CD8-positive, alpha-beta memory T cell (primary cell): ENCODE measurements around the gene RUNDC3A. TPM values are rescaled to one million over a fixed set of nuclear protein-coding genes. Genes with fewer than 3 reads are reported as not detected.
"Not testable (repeated sequence)": the region's sequence is repeated elsewhere in the genome, so short reads cannot be mapped to it uniquely, and the experiment has no call there.

Source experiments
- CTCF ChIA-PET: fragments of 350-600 bp; sonication (Branson Sonifier 250); formaldehyde crosslinking; loops from one replicate; lab custom pipeline; 2021; ENCODE audit warnings: antibody characterized with exemption; lab: Charles Lee
- POLR2A ChIA-PET: fragments of 350-600 bp; sonication (Branson Sonifier 250); formaldehyde crosslinking; loops from one replicate; lab custom pipeline; 2021; ENCODE audit warnings: antibody characterized with exemption; lab: Charles Lee
- DNase-seq, 5 donors: peaks; one replicate each; pipeline versions ENCODE4 v3.0.0 to v3.0.0-alpha.2; 2020 to 2022; ENCODE audit warnings: mixed read lengths in 1 of 5
- H3K27ac ChIP-seq: one replicate; pipeline ENCODE4 v1.7.0; 2013; ENCODE audit warnings: low read depth, mild to moderate bottlenecking, low read length, moderate library complexity
- H3K27me3 ChIP-seq: 2 replicates; pipeline ENCODE4 v1.7.0; 2013; ENCODE audit warnings: low read length, mild to moderate bottlenecking; ENCODE audit not compliant: insufficient read depth, poor library complexity, severe bottlenecking
- H3K36me3 ChIP-seq: 2 replicates; pipeline ENCODE4 v1.7.0; 2013; ENCODE audit warnings: mild to moderate bottlenecking, low read length, moderate library complexity; ENCODE audit not compliant: insufficient read depth
- H3K4me1 ChIP-seq: 2 replicates; pipeline ENCODE4 v1.7.0; 2013; ENCODE audit warnings: mild to moderate bottlenecking, low read length, moderate library complexity; ENCODE audit not compliant: insufficient read depth
- H3K4me3 ChIP-seq: 2 replicates; pipeline ENCODE4 v1.7.0; 2013; ENCODE audit warnings: mild to moderate bottlenecking, low read length
- H3K9me3 ChIP-seq: 2 replicates; pipeline ENCODE4 v1.7.0; 2013; ENCODE audit warnings: mild to moderate bottlenecking, low read length
- H3K27ac Mint-ChIP-seq, 8 donors: one replicate each; pipeline ENCODE4 v1.8.0; 2020 to 2021; ENCODE audit warnings: mixed read lengths in 8 of 8, mild to moderate bottlenecking in 6 of 8, inconsistent platforms in 3 of 8, moderate library complexity in 3 of 8
- H3K27me3 Mint-ChIP-seq, 2 donors: one replicate each; pipeline ENCODE4 v1.8.0; 2020 to 2021; ENCODE audit warnings: mixed read lengths in 2 of 2, mild to moderate bottlenecking in 1 of 2, moderate library complexity in 1 of 2
- H3K36me3 Mint-ChIP-seq, 3 donors: one replicate each; pipeline ENCODE4 v1.8.0; 2020 to 2021; ENCODE audit warnings: mixed read lengths in 3 of 3, inconsistent platforms in 1 of 3, mild to moderate bottlenecking in 1 of 3
- H3K4me1 Mint-ChIP-seq, 3 donors: one replicate each; pipeline ENCODE4 v1.8.0; 2020 to 2021; ENCODE audit warnings: mixed read lengths in 3 of 3, inconsistent platforms in 1 of 3, mild to moderate bottlenecking in 1 of 3
- H3K4me3 Mint-ChIP-seq, 7 donors: one replicate each; pipeline ENCODE4 v1.8.0; 2020 to 2021; ENCODE audit warnings: mixed read lengths in 7 of 7, mild to moderate bottlenecking in 6 of 7, moderate library complexity in 4 of 7, inconsistent platforms in 2 of 7
- H3K9me3 Mint-ChIP-seq, 5 donors: one replicate each; pipeline ENCODE4 v1.8.0; 2020 to 2022; ENCODE audit warnings: mixed read lengths in 5 of 5, mild to moderate bottlenecking in 3 of 5, moderate library complexity in 2 of 5, inconsistent platforms in 1 of 5
- polyA plus RNA-seq: library from polyadenylated mRNA; unstranded; fragments of 300-500 nt; fragmentation: Illumina TruSeq; gene quantifications from one replicate; pipeline ENCODE4 v1.2.3, GENCODE V29; 2021
- total RNA-seq, 2 experiments: library from RNA; stranded (reverse); gene quantifications; one replicate each; pipeline ENCODE4 v1.2.3, GENCODE V29; 2021

Gene RUNDC3A
- total and polyA plus RNA-seq, 3 experiments from 2014 or later: not detected

DNA sequence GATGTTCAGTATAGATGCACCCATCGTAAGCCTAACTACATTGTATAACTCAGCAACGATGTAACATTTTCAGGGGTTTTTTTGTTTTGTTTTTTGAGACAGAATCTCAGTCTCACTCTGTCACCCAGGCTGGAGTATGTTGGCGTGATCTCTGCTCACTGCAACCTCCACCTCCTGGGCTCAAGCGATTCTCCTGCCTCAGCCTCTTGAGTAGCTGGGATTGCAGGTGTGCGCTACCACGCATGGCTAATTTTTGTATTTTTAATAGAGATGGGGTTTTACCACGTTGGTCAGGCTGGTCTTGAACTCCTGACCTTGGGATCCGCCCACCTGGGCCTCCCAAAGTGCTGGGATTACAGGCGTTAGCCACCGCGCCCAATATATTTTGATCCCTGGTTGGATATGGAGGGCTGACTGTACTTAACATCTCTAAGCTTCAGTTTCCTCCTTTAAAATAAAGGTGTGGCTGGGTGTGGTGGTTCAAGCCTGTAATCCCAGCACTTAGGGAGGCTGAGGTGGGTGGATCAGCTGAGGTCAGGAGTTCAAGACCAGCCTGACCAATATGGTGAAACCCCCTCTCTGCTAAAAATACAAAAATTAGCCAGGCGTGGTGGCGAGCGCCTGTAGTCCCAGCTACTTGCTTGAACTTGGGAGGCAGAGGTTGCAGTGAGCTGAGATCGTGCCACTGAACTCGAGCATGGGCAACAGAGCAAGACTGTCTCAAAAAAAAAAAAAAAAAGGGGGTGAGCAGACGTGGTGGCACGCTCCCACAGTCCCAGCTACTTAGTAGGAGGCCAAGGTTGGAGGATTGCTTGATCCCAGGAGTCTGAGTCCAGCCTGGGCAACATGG is 39.0 kb downstream of the RUNDC3A start:
- H3K36me3 Mint-ChIP-seq, H3K36me3 ChIP-seq, H3K4me3 ChIP-seq, POLR2A ChIA-PET, H3K9me3 Mint-ChIP-seq, H3K27ac ChIP-seq, H3K27me3 ChIP-seq, DNase-seq, H3K27ac Mint-ChIP-seq, H3K9me3 ChIP-seq, H3K27me3 Mint-ChIP-seq: not testable (repeated sequence)
- CTCF ChIA-PET: interaction anchor here (0.9 to 2.0 kb wide), 2 partner anchors 16 to 137 kb away, joined by 3 to 8 read pairs; partner anchors contain the start of gene FAM171A2
- H3K4me1 ChIP-seq: peaks cover 10% of the 10 kb centered on the region
- H3K4me3 Mint-ChIP-seq: peak overlapping the region in 1 of 7 donors; percentile 57
- peaks cover 20 to 33% (median 23%) of the 10 kb centered on the region in 3 donors for H3K4me1 Mint-ChIP-seq

DNA sequence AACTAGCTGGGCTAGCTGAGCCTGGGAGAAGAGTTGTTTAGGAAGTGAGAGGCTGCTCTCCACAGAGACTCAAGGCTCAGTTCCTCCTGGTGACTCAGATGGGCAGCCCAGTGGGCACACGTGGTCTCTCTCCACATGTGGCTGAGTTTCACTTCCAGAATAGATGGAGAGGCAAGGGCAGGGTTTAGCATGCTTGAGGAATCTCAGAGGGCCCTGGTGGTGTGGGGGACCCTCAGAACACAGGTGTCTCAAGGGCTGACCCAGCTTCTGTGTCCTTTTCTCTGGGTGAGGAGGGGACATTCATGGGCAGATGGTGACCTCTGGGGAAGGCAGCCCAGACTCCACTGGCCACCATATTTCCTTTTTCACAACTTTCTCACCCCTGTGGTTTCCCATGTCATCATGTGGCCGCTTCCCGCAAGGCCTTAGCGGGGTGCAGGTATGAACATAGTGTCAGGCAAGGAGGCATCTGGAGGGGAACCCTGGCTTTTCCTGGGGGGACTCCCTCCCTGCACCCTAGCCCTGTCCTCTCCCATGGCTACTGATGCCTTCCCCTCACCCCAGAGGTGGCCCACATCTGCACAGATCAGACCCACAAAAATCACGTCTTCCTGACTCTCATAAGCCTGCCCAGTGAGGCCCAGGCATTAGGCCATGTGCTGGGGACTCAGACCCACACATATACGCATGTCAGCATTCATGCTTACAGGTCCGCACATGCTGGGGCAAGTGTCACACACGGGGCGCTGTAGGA is 40.0 kb downstream of the RUNDC3A start:
- no peaks in the 10 kb centered on the region for H3K27me3 ChIP-seq
- H3K36me3 ChIP-seq: no peaks in the 10 kb centered on the region
- no peak for DNase-seq
- no peak overlapping the region for H3K4me3 ChIP-seq
- CTCF ChIA-PET: interaction anchor here (2.0 kb wide), 1 partner anchor 138 kb away, joined by 8 read pairs; no protein-coding TSS in a partner anchor
- no peak overlapping the region for H3K27ac ChIP-seq
- Mint-ChIP-seq H3K27ac (peak overlapping the region in 3 of 8 donors; percentile 38 to 73 (median 70)), H3K27me3 (peaks cover 5% of the 10 kb centered on the region in 2 donors), H3K4me3 (peak overlapping the region in 1 of 7 donors; percentile 55), H3K36me3 (peaks cover 0 to 10% (median 0%) of the 10 kb centered on the region in 3 donors), H3K9me3 (no peaks in the 10 kb centered on the region), H3K4me1 (peaks cover 23 to 38% (median 25%) of the 10 kb centered on the region in 3 donors)
- no peaks in the 10 kb centered on the region for H3K9me3 ChIP-seq
- POLR2A ChIA-PET: no interaction called here
- H3K4me1 ChIP-seq: peaks cover 14% of the 10 kb centered on the region

DNA sequence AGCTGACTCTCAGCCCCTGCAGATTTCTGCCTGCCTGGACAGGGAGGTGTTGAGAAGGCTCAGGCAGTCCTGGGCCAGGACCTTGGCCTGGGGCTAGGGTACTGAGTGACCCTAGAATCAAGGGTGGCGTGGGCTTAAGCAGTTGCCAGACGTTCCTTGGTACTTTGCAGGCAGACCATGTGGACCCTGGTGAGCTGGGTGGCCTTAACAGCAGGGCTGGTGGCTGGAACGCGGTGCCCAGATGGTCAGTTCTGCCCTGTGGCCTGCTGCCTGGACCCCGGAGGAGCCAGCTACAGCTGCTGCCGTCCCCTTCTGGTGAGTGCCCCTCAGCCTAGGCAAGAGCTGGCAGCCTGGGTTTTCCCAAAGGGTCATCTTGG is 40.6 kb downstream of the RUNDC3A start:
- Mint-ChIP-seq H3K4me1 (peaks cover 23 to 38% (median 25%) of the 10 kb centered on the region in 3 donors), H3K27me3 (peaks cover 0 to 2% of the 10 kb centered on the region in 2 donors), H3K9me3 (no peaks in the 10 kb centered on the region), H3K4me3 (peak overlapping the region in 1 of 7 donors; percentile 55), H3K27ac (no peak overlapping the region), H3K36me3 (peaks cover 0 to 10% (median 0%) of the 10 kb centered on the region in 3 donors)
- no peak for DNase-seq
- no peaks in the 10 kb centered on the region for H3K9me3 ChIP-seq
- H3K36me3 ChIP-seq: no peaks in the 10 kb centered on the region
- ChIA-PET CTCF (interaction anchor here (2.0 to 6.7 kb wide), 3 partner anchors 12 to 139 kb away, joined by 8 to 54 read pairs (median 31); partner anchors contain the start of gene FAM171A2), POLR2A (no interaction called here)
- peaks cover 14% of the 10 kb centered on the region for H3K4me1 ChIP-seq
- H3K4me3 ChIP-seq: no peak overlapping the region
- H3K27ac ChIP-seq: no peak overlapping the region
- no peaks in the 10 kb centered on the region for H3K27me3 ChIP-seq

DNA sequence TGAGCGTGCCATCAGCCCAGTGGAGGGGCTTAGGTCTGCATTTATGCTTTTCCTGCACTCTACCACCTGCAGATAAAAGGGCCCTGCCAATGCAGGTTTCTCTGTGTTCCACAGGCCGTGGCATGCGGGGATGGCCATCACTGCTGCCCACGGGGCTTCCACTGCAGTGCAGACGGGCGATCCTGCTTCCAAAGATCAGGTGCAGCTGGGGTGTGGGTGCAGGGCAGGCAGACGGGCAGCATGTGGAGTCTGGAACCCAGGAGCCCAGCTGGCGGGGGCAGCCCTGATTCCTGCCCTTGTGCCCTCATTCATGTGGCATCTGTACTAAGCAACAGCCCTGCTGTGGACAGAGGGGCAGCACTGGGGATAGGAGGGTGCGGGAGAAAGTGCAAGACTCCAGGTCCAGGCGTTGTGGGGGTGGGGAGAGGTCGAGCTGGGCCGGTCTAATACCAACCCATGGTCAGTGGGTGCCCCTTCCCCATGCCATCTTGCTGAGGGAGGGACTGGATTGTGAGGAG is 41.2 kb downstream of the RUNDC3A start:
- H3K9me3 ChIP-seq: no peaks in the 10 kb centered on the region
- Mint-ChIP-seq H3K27me3 (no peaks in the 10 kb centered on the region), H3K4me3 (no peak overlapping the region), H3K27ac (no peak overlapping the region), H3K36me3 (peaks cover 0 to 10% (median 0%) of the 10 kb centered on the region in 3 donors), H3K9me3 (no peaks in the 10 kb centered on the region), H3K4me1 (peaks cover 23 to 38% (median 25%) of the 10 kb centered on the region in 3 donors)
- H3K4me1 ChIP-seq: peaks cover 14% of the 10 kb centered on the region
- ChIA-PET CTCF (interaction anchor here (1.4 to 6.7 kb wide), 4 partner anchors 12 to 143 kb away, joined by 5 to 54 read pairs (median 18); partner anchors contain the start of gene FAM171A2), POLR2A (no interaction called here)
- H3K27ac ChIP-seq: no peak overlapping the region
- H3K36me3 ChIP-seq: no peaks in the 10 kb centered on the region
- no peak for DNase-seq
- H3K27me3 ChIP-seq: no peaks in the 10 kb centered on the region
- no peak overlapping the region for H3K4me3 ChIP-seq

DNA sequence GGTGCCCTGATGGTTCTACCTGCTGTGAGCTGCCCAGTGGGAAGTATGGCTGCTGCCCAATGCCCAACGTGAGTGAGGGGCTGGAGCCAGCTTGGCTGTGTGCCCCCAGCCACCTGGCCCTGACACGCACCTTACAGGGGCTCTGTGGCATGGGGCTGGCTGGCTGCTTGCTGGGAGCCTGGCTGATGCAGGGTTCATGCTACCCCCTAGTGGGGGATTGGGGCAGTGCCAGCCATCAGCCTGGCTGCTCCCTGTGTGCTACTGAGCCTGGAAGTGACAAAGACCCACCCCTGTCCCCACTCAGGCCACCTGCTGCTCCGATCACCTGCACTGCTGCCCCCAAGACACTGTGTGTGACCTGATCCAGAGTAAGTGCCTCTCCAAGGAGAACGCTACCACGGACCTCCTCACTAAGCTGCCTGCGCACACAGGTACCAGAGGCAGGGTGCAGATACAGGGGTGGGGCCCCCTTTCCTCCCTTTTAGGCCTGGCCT is 42.4 kb downstream of the RUNDC3A start:
- CTCF ChIA-PET: interaction anchor here (1.0 to 6.7 kb wide), 8 partner anchors 10 to 163 kb away, joined by 3 to 54 read pairs (median 5); partner anchors contain the start of genes FAM171A2 and TMUB2
- Histone ChIP-seq H3K4me3 (no peak overlapping the region), H3K4me1 (peaks cover 11% of the 10 kb centered on the region), H3K27ac (no peak overlapping the region), H3K27me3 (no peaks in the 10 kb centered on the region), H3K9me3 (no peaks in the 10 kb centered on the region), H3K36me3 (no peaks in the 10 kb centered on the region)
- Mint-ChIP-seq H3K9me3 (no peaks in the 10 kb centered on the region), H3K27ac (no peak overlapping the region), H3K4me3 (peak overlapping the region in 2 of 7 donors; percentile 32 to 45), H3K36me3 (peaks cover 0 to 7% (median 0%) of the 10 kb centered on the region in 3 donors), H3K4me1 (peaks cover 12 to 30% (median 17%) of the 10 kb centered on the region in 3 donors), H3K27me3 (peaks cover 0 to 4% of the 10 kb centered on the region in 2 donors)
- peak; percentile 49 to 75 (median 60) for DNase-seq
- POLR2A ChIA-PET: interaction anchor here (0.5 to 0.9 kb wide), 2 partner anchors 15 to 131 kb away, joined by 3 read pairs; partner anchors contain the start of gene UBTF

DNA sequence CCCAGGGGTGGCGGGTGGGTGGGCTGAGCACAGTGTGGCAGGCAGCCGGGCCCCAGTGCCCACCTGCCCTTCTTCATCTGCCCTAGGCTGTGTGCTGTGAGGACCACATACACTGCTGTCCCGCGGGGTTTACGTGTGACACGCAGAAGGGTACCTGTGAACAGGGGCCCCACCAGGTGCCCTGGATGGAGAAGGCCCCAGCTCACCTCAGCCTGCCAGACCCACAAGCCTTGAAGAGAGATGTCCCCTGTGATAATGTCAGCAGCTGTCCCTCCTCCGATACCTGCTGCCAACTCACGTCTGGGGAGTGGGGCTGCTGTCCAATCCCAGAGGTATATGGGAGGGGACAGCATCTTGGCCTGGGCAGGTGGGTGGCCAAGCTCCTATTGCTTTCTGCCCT is 43.1 kb downstream of the RUNDC3A start:
- ChIA-PET CTCF (interaction anchor here (1.1 to 6.7 kb wide), 6 partner anchors 10 to 164 kb away, joined by 4 to 54 read pairs (median 4); partner anchors contain the start of genes FAM171A2 and TMUB2), POLR2A (interaction anchor here (0.9 kb wide), 1 partner anchor 132 kb away, joined by 3 read pairs; the partner anchor contains the start of gene UBTF)
- H3K9me3 Mint-ChIP-seq: no peaks in the 10 kb centered on the region

More for the DNA sequence above, 43.1 kb downstream of the RUNDC3A start:
- Histone ChIP-seq H3K4me3 (no peak overlapping the region), H3K4me1 (peaks cover 4% of the 10 kb centered on the region), H3K27me3 (no peaks in the 10 kb centered on the region), H3K9me3 (no peaks in the 10 kb centered on the region), H3K27ac (no peak overlapping the region), H3K36me3 (no peaks in the 10 kb centered on the region)
- H3K27me3 Mint-ChIP-seq: peaks cover 0 to 6% of the 10 kb centered on the region in 2 donors
- no peak overlapping the region for H3K4me3 Mint-ChIP-seq
- H3K27ac Mint-ChIP-seq: no peak overlapping the region
- peaks cover 5 to 23% (median 10%) of the 10 kb centered on the region in 3 donors for H3K4me1 Mint-ChIP-seq
- no peak for DNase-seq
- H3K36me3 Mint-ChIP-seq: peaks cover 0 to 7% (median 0%) of the 10 kb centered on the region in 3 donors
